ENCODE measurements around the gene DRC3.

Gene DRC3

DNA sequence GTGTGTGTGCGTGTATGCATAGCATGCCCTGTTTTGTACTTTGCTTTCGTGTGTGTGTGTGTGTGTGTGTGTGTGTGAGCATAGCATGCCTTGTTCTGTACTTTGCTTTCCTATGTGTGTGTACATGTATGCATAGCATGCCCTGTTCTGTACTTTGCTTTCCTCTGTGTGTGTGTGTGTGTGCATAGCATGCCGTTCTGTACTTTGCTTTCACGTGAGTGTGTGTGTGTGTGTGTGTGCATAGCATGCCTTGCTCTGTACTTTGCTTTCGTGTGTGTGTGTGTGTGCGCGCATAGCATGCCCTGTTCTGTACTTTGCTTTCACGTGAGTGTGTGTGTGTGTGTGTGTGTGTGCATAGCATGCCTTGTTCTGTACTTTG lies 27.4 kb downstream of the DRC3 start:
- TF ChIP-seq CTCF (IDR thresholded peaks at IDR 0.05), result no peak

DNA sequence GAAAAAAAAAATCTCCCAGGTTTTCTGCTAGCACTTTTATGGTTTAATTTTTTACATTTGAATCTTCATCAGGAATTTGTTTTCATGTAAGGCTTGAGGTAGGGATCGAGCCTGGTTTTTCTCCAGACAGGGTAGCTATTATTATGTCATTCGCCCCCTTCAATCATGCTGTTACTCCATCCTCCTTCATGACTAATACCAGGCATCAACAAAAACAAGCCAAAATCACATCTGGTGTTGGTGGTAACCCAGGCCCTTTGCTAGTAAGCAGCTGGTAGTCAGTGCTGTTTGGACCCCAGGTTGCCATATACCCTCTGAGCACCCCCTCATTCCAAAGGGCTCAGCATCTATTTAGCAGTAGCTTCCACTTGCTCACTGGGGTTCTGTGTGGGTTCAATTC lies 29.5 kb downstream of the DRC3 start:
- no peak for TF ChIP-seq CTCF (IDR thresholded peaks at IDR 0.05)

- no peak for TF ChIP-seq CTCF (IDR thresholded peaks at IDR 0.05)
These were observed 31.7 kb downstream of the DRC3 start for GRCh38 chr17:18004345-18004744.

GRCh38 chr17:18004884-18005305 lies 32.2 kb downstream of the DRC3 start:
- TF ChIP-seq CTCF (IDR thresholded peaks at IDR 0.05), result no peak

- no peak for TF ChIP-seq CTCF (IDR thresholded peaks at IDR 0.05)
These were observed 32.8 kb downstream of the DRC3 start for GRCh38 chr17:18005496-18005895.

DNA sequence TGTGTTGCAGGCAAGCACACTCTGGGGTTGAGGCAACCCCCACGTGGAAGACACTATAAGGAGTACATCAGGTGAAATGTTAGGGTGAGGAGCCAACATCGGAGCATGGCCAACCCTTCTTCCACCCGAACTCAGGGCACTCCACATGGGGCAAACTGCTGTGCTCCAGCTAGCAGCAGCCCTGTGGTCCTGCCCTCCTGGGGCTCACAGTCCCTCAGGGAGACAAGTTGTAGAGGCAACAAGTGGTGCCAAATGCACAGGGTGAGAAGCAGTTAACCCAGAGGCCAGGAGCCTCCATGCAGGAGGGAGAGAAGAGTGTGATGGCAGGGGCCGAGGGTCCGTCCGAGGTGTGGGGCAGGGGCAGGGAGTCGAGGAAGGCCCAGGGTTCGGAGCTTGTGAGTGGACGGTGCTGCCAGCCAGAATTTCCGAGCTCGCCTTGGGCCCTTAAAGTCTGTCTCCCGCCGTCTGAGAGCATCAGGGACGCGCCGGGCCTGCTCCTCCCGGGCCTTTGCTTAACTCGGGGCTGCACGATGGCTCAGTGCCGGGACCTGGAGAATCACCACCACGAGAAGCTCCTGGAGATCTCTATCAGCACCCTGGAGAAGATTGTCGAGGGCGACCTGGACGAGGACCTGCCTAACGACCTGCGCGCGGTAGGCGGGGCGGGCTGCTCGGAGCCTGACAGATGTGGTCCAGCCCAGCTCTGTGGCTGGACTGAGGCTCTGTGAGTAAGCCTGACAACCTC lies 34.0 kb downstream of the DRC3 start:
- no peak for TF ChIP-seq CTCF (IDR thresholded peaks at IDR 0.05)

GRCh38 chr17:18008496-18009268 lies 36.0 kb downstream of the DRC3 start:
- no peak for TF ChIP-seq CTCF (IDR thresholded peaks at IDR 0.05)
